ENCODE measurements around the gene CDC14A.

DNA sequence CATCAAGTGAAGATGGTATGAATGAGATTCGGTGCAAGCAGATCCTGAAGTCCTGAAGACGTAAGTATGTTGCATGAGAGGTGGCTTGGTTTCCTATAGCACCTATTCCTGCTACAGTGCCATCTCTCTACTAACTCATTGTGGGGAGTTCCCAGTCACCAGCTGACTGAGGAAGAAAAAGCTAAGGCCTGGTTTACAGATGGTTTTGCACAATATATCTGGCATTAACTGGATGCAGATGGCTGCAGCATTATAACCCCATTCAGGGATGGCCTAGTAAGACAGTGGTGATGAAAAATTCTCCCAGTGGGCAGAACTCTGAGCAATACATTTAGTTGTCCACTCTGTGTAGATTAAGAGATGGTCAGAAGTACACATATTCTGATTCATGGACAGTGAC is 49.6 kb upstream of the CDC14A start:
- TF ChIP-seq, protein P1, sequence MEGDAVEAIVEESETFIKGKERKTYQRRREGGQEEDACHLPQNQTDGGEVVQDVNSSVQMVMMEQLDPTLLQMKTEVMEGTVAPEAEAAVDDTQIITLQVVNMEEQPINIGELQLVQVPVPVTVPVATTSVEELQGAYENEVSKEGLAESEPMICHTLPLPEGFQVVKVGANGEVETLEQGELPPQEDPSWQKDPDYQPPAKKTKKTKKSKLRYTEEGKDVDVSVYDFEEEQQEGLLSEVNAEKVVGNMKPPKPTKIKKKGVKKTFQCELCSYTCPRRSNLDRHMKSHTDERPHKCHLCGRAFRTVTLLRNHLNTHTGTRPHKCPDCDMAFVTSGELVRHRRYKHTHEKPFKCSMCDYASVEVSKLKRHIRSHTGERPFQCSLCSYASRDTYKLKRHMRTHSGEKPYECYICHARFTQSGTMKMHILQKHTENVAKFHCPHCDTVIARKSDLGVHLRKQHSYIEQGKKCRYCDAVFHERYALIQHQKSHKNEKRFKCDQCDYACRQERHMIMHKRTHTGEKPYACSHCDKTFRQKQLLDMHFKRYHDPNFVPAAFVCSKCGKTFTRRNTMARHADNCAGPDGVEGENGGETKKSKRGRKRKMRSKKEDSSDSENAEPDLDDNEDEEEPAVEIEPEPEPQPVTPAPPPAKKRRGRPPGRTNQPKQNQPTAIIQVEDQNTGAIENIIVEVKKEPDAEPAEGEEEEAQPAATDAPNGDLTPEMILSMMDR (IDR thresholded peaks at IDR 0.05; ENCODE audit: poor library complexity) = no peak
- TF ChIP-seq EZH2phosphoT487 (IDR thresholded peaks at IDR 0.05; ENCODE audit: low read depth, severe bottlenecking, unreplicated experiment) = no peak

Data from hepatocyte (in vitro differentiated cells).